ENCODE measurements around the gene BEND2.

GRCh38 chrX:18149454-18149853, 71.2 kb downstream of the BEND2 start:
- TF ChIP-seq CTCF (IDR thresholded peaks at IDR 0.05) (no peak), POLR2A (IDR thresholded peaks at IDR 0.05; ENCODE audit: low read depth) (no peak), POLR2AphosphoS5 (IDR thresholded peaks at IDR 0.05) (no peak), EP300 (IDR thresholded peaks at IDR 0.05) (no peak)

Measured in esophagus muscularis mucosa (tissue), 4 donors.